ACHN (cell line): ENCODE data around the gene ZDHHC13.

ENCODE experiments used
- DNase-seq: peaks from one replicate; pipeline ENCODE4 v3.0.0-alpha.2; 2015
- in situ Hi-C: cut with HindIII; loops from 2 replicates; pipeline ENCODE4 v1.10.0; 2017; ENCODE audit warnings: low sequenced_read_pairs, low pct_ligation_motif_present, low pct_unique_long_range_greater_than_20kb

ZDHHC13 gene, protein sequence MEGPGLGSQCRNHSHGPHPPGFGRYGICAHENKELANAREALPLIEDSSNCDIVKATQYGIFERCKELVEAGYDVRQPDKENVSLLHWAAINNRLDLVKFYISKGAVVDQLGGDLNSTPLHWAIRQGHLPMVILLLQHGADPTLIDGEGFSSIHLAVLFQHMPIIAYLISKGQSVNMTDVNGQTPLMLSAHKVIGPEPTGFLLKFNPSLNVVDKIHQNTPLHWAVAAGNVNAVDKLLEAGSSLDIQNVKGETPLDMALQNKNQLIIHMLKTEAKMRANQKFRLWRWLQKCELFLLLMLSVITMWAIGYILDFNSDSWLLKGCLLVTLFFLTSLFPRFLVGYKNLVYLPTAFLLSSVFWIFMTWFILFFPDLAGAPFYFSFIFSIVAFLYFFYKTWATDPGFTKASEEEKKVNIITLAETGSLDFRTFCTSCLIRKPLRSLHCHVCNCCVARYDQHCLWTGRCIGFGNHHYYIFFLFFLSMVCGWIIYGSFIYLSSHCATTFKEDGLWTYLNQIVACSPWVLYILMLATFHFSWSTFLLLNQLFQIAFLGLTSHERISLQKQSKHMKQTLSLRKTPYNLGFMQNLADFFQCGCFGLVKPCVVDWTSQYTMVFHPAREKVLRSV

DNA sequence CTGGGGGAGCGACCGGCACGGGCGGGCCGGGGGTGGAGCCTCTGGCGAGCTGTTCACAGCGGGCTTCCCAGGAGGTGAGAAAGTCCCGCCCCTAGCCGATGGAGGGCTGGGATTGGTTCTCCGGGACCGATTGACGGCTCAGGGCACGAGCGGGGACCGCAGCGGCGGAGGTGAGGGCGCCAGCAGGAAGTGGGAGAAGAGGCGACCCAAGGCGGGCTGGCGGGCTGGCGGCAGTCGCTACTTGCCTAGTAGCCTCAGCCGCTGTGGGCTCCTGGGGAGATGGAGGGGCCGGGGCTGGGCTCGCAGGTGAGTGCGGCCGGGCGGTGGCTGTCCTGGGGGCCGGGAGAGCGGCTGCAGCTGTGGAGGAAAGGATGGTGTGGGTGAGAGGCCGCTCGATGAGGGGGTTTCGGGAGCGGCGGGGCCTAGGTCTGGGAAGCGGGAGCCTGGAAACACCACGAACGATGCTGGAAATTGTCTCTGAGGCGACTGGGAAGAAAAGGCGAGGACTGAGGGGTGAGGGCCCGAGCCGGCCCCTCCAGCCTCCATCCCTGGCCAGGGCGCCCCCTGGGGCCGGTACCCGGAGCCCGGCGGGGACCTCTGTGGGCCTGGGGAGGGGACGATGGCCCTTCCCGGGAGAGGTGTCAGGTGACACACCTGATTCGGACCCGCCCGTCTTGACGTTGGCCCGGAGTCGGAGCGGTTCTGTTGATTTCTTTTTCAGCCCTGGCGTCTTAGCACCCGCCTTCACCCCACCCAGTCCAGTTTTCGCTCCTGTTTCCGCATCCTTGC, at the start of gene ZDHHC13:
ZDHHC13 (plus strand) TSS at position 198 of the 789 bp plus-strand sequence; CDS start at position 280, 82 bp downstream.
- DNase-seq: peak; percentile 88
- in situ Hi-C loops: no loop called here

GRCh38 chr11:19071255-19071654, 45.7 kb upstream of the ZDHHC13 start:
- in situ Hi-C loops: no loop called here
- peak; percentile 78 for DNase-seq

DNA sequence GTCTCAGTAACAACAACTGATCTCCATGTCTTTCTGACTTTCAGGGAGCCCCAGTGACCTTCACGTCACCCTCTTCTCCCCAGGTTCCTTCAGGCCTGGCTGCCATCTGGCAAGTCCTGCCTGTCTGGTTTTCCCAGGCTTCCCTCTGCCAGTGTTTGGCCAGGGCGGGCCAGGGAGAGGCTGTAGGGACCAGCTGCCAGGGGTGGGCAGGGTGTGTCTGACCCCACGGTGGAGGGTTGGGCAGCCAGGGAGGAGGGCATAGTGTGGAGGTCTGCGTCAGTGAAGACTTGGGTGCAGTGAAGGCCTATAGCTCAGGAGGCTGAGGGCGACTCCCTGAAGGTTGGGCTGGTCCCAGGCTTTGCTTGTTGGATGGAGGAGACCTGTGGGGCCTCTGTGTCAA, 44.5 kb upstream of the ZDHHC13 start:
- no peak for DNase-seq
- in situ Hi-C loops: no loop called here

- in situ Hi-C loops: no loop called here
- no peak for DNase-seq
These were observed 43.2 kb upstream of the ZDHHC13 start for GRCh38 chr11:19073454-19074415.

DNA sequence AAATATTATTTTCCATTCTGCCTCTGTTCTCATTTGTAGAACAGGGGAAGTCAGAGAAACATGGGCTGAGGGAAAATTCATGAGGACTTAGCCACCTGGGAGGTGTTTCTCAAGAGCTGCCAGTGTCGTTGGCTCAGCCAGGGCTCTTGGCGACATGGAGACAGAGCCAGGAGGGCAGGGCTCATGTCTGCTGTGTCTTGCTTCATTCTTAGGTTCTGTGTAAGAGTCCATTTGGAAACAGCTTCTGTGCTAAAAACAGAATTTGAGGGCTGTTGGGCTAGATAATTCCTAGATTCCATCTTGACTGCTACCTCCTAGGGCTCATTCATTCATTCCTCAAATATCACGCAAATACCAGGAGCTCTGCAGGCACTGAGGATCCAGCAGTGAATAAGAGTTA, 41.3 kb upstream of the ZDHHC13 start:
- in situ Hi-C loops: no loop called here
- no peak for DNase-seq

DNA sequence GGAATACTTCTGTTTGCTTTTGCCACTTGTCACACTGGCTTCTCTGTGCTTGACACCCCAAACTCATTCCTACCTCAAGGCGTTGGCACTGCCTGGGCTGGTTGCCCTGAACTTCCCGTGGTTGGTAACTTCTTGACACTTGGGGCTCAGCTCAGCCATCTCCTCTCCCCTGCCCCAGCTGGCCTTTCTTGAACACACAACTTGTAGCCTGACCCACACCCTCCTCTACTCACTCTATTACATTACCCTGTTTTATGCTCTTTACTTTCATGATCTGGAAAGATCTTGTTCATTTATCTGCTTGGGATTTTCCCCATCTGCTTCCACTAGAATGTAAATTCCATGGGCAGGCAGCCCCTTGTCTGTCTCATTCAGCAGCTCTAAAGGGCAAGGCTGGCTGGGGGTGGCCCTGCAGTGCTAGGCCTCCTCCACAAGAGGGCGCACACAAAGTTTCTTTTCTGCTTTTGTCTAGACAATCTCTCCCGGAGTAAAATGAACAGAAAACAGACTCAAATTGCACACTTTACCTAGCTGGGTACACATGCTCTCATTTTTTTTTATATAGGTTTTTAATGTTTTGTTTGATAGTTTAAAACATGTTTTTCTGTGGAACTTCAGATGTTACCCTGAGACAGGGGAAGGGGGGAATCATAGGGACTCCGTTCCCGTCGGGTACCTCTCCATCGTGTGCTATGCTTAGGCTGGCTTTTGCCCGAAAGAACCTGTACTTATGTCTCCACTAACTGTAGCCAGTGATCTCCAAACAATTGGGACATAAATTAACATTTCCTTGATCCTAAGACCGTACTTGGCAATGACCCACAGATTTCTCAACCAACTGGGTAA, 40.0 kb upstream of the ZDHHC13 start:
- DNase-seq: peak; percentile 38
- in situ Hi-C loops: no loop called here

GRCh38 chr11:19077965-19078364, 39.0 kb upstream of the ZDHHC13 start:
- in situ Hi-C loops: no loop called here
- DNase-seq: no peak

DNA sequence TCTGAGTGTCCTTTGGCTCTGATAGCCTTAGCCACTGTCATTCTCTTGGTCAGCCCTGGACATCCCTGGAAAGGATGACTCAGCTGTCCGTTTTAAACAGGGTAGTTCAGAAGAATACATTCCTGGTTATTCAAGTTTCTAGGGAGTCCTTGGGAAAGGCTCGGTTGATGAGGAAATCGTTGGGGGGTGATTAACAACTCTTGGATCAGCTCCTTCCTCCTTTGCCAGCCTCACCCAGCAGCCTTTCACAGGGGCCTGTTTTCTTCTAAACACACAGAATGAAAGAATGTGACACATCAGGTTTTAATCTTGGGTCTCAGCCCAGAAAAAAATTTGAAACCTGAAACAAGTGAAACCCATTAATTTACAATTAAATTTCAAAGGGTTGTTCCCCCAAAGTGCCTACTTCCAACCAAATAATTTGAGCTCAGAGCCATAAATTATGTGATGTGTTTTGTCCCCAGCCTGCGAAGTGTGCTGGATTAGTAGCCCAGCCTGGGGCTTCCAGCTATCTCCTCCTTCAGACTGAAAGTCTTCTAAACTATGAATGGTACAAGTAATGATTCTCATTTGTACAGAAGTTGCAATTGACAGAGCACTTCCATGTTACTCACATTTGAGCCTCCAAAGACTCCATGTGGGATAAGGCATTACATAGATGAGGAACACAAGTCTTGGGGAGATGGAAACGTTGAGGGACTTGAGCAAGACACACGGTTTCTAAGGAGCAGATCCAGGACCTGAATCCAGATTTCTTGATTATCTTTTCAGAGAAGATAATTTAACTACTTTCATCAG, 37.1 kb upstream of the ZDHHC13 start:
- in situ Hi-C loops: no loop called here
- no peak for DNase-seq

DNA sequence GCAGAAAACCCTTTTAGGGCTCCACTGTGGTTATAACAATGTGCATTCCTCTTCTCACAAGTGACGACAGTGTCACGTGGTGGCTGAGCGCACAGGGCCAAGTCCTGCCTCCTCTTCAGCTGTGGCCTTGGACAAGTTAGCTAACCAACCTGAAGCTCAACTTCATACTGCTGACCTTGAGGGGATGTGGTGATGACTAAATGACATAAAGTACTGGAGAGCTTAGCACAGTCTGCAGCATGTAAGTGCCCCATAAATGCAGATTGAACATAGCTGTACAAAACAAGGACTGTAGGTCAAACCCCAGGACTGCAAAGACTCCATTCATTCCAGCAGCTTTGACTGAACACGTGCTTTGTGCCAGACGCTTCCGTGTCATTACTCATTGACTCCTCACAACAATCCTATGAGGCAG, 36.4 kb upstream of the ZDHHC13 start:
- in situ Hi-C loops: no loop called here
- DNase-seq: no peak

GRCh38 chr11:19083166-19083565, 33.8 kb upstream of the ZDHHC13 start:
- no peak for DNase-seq
- in situ Hi-C loops: no loop called here

- in situ Hi-C loops: no loop called here
- no peak for DNase-seq
These were observed 32.2 kb upstream of the ZDHHC13 start for GRCh38 chr11:19084661-19085315.

- in situ Hi-C loops: no loop called here
- no peak for DNase-seq
These were observed 29.3 kb upstream of the ZDHHC13 start for GRCh38 chr11:19087658-19088057.

- in situ Hi-C loops: no loop called here
- no peak for DNase-seq
These were observed 28.2 kb upstream of the ZDHHC13 start for GRCh38 chr11:19088791-19089190.

DNA sequence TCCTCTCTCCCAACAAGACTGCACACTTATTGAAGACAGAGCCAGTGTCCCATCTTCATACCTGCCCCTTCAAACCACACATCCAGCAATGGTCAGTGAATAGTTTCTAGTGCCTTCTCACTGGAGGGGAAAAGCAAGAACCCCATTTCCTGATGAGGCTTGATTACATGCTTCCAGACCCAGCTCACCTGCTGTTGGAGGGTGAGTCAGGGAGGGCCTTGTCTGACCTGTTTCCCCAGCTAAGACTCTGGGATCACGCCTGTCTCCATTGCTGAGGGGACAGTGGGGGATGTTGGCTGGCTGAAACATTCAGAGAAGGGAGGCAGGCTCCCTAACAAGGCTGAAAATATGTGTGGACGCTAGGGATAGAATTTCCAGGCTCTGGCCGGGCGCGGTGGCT, 27.5 kb upstream of the ZDHHC13 start:
- no peak for DNase-seq
- in situ Hi-C loops: no loop called here

- in situ Hi-C loops: no loop called here
- DNase-seq: no peak
These were observed 25.6 kb upstream of the ZDHHC13 start for GRCh38 chr11:19091366-19091765.

GRCh38 chr11:19092342-19092741, 24.6 kb upstream of the ZDHHC13 start:
- in situ Hi-C loops: no loop called here
- DNase-seq: no peak
